OCI-LY7 (cell line): ENCODE data around the gene PCAT6. TPM values are rescaled to one million over a fixed set of nuclear protein-coding genes. Genes with fewer than 3 reads are reported as not detected.

Source experiments
- BruUV-seq: library from RNA; stranded (reverse); fragments of 400-500 nt; replicated peaks from 2 replicates; lab custom pipeline; 2021; lab: Mats Ljungman, UMichigan
- CTCF ChIA-PET: fragments of 300-600 bp; sonication (Branson Sonifier 250); formaldehyde crosslinking; loops from one replicate; lab custom pipeline; 2022; ENCODE audit warnings: antibody characterized with exemption; ENCODE audit not compliant: unreplicated experiment; lab: Charles Lee
- POLR2A ChIA-PET: fragments of 300-600 bp; sonication (Branson Sonifier 250); formaldehyde crosslinking; loops from one replicate; lab custom pipeline; 2022; ENCODE audit warnings: antibody characterized with exemption; lab: Charles Lee
- DNase-seq: peaks from one replicate; pipeline ENCODE4 v3.0.0-alpha.2; 2015; ENCODE audit warnings: low spot score
- H2AFZ ChIP-seq: fragments of 200-600 bp; sonication (generic), shearing (Covaris generic); 2 replicates; pipeline ENCODE4 v1.6.1; 2014; ENCODE audit warnings: mild to moderate bottlenecking, antibody characterized with exemption, low read length, moderate library complexity
- H3K27ac ChIP-seq: fragments of 200-600 bp; sonication (generic); 2 replicates; pipeline ENCODE4 v1.5.1; 2014; ENCODE audit warnings: mixed run types, low read depth, mild to moderate bottlenecking, moderate library complexity, low read length, inconsistent platforms; ENCODE audit not compliant: poor library complexity, severe bottlenecking
- H3K36me3 ChIP-seq: fragments of 200-600 bp; sonication (generic); 2 replicates; pipeline ENCODE4 v1.6.1; 2014; ENCODE audit warnings: mild to moderate bottlenecking, antibody characterized with exemption, low read length, moderate library complexity, mixed read lengths; ENCODE audit not compliant: insufficient read depth
- H3K4me1 ChIP-seq: fragments of 200-600 bp; sonication (generic); 2 replicates; pipeline ENCODE4 v1.5.1; 2014; ENCODE audit warnings: mild to moderate bottlenecking, low read length; ENCODE audit not compliant: insufficient read depth, poor library complexity, severe bottlenecking
- H3K4me2 ChIP-seq: fragments of 200-600 bp; sonication (generic); 2 replicates; pipeline ENCODE4 v1.6.1; 2014; ENCODE audit warnings: mild to moderate bottlenecking, low read length
- H3K4me3 ChIP-seq: fragments of 200-600 bp; sonication (generic); 2 replicates; pipeline ENCODE4 v1.5.1; 2014; ENCODE audit warnings: mild to moderate bottlenecking, low read depth, low read length; ENCODE audit not compliant: poor library complexity, severe bottlenecking
- H3K79me2 ChIP-seq: fragments of 200-600 bp; sonication (generic); 2 replicates; pipeline ENCODE4 v1.6.1; 2016; ENCODE audit warnings: low read depth, mild to moderate bottlenecking, low read length, moderate library complexity, mixed read lengths; ENCODE audit not compliant: insufficient read depth
- H3K9me2 ChIP-seq: fragments of 200-600 bp; sonication (generic); 2 replicates; pipeline ENCODE4 v1.6.1; 2016; ENCODE audit warnings: mild to moderate bottlenecking, low read length, mixed read lengths; ENCODE audit not compliant: insufficient read depth
- H3K9me3 ChIP-seq: fragments of 200-600 bp; sonication (generic); 2 replicates; pipeline ENCODE4 v1.6.1; 2014; ENCODE audit warnings: mild to moderate bottlenecking, mixed run types, low read length, mixed read lengths
- H4K20me1 ChIP-seq: fragments of 200-600 bp; sonication (generic); 2 replicates; pipeline ENCODE4 v1.6.1; 2014; ENCODE audit warnings: mild to moderate bottlenecking, antibody characterized with exemption, low read length, moderate library complexity, mixed read lengths; ENCODE audit not compliant: insufficient read depth
- CTCF ChIP-seq: fragments of 200-600 bp; sonication (generic); conservative IDR thresholded peaks from 2 replicates; pipeline ENCODE4 v1.5.1; 2014; ENCODE audit warnings: mild to moderate bottlenecking, antibody characterized with exemption, low read length, moderate library complexity, mixed read lengths
- EZH2phosphoT487 ChIP-seq: fragments of 200-600 bp; sonication (generic); IDR thresholded peaks from 2 replicates; pipeline ENCODE4 v1.6.1; 2018; ENCODE audit warnings: low read depth, borderline replicate concordance, mild to moderate bottlenecking, mixed run types, antibody characterized with exemption, low read length, moderate library complexity, mixed read lengths
- intact Hi-C: fragments of 100-400 bp; cut with micrococcal nuclease; formaldehyde crosslinking; loops from one replicate; pipeline ENCODE4 v1.10.0; 2022; ENCODE audit not compliant: unreplicated experiment
- small RNA-seq: library from RNA; depleted of rRNA; stranded (forward); fragments of <200 nt; gene quantifications from one replicate; pipeline ENCODE3, GENCODE V24; 2014
- total RNA-seq, 2 experiments: library from RNA; depleted of rRNA in 1 of 2; stranded (reverse); fragments of >200 nt in 1 of 2; shearing (Covaris generic) in 1 of 2; gene quantifications; 2 replicates each; pipeline ENCODE4 v1.2.3, GENCODE V29; 2014 to 2022

PCAT6 gene
- total RNA-seq, 2 experiments from 2014 or later = not detected

- intact Hi-C loops = no loop called here
- no peaks in the 10 kb centered on the region for H3K79me2 ChIP-seq
- H3K9me2 ChIP-seq = no peaks in the 10 kb centered on the region
- H3K27ac ChIP-seq = no peak overlapping the region
- ChIA-PET CTCF (no interaction called here), POLR2A (no interaction called here)
- H2AFZ ChIP-seq = no peak overlapping the region
- H3K4me2 ChIP-seq = no peak overlapping the region
- H3K9me3 ChIP-seq = no peaks in the 10 kb centered on the region
- no TSS peak for BruUV-seq
- H3K4me3 ChIP-seq = no peak overlapping the region
- H3K4me1 ChIP-seq = no peaks in the 10 kb centered on the region
- no peak for DNase-seq
- no peaks in the 10 kb centered on the region for H3K36me3 ChIP-seq
- H4K20me1 ChIP-seq = no peaks in the 10 kb centered on the region
- TF ChIP-seq CTCF (no peak), EZH2phosphoT487 (no peak)
Measured at GRCh38 chr1:202860744-202861419, 50.1 kb downstream of the PCAT6 start.

Small RNAs within 50 kb of the gene (small RNA-seq; reads per million reads assigned to genes)
- gene AC098934.3 = not detected

Other genes with a start within 250 kb of the PCAT6 start
- not detected in 2 replicates for gene SYT2, start 100.5 kb upstream of the PCAT6 start, total RNA-seq (2014; rRNA removed; shearing (Covaris generic))
- gene SYT2, start 100.5 kb upstream of the PCAT6 start, total RNA-seq (2022) = not detected in 2 replicates
- gene KDM5B, start 2.5 kb upstream of the PCAT6 start, total RNA-seq (2014; rRNA removed; shearing (Covaris generic)) = not detected in 2 replicates
- gene KDM5B, start 2.5 kb upstream of the PCAT6 start, total RNA-seq (2022) = not detected in 2 replicates
- gene RABIF, start 78.2 kb downstream of the PCAT6 start, total RNA-seq (2014; rRNA removed; shearing (Covaris generic)) = 5.2 and 7.8 TPM in 2 replicates
- 7.8 and 8.8 TPM in 2 replicates for gene RABIF, start 78.2 kb downstream of the PCAT6 start, total RNA-seq (2022)
- gene KLHL12, start 116.3 kb downstream of the PCAT6 start, total RNA-seq (2014; rRNA removed; shearing (Covaris generic)) = 33.9 and 35.7 TPM in 2 replicates
- 46.2 and 46.5 TPM in 2 replicates for gene KLHL12, start 116.3 kb downstream of the PCAT6 start, total RNA-seq (2022)
- 49.4 and 55.2 TPM in 2 replicates for gene ADIPOR1, start 147.4 kb downstream of the PCAT6 start, total RNA-seq (2014; rRNA removed; shearing (Covaris generic))
- 55.0 and 57.4 TPM in 2 replicates for gene ADIPOR1, start 147.4 kb downstream of the PCAT6 start, total RNA-seq (2022)
- gene CYB5R1, start 156.3 kb downstream of the PCAT6 start, total RNA-seq (2014; rRNA removed; shearing (Covaris generic)) = 12.8 and 14.5 TPM in 2 replicates
- gene CYB5R1, start 156.3 kb downstream of the PCAT6 start, total RNA-seq (2022) = 19.3 and 22.2 TPM in 2 replicates
- 92.4 and 99.3 TPM in 2 replicates for gene TMEM183A, start 196.4 kb downstream of the PCAT6 start, total RNA-seq (2014; rRNA removed; shearing (Covaris generic))
- gene TMEM183A, start 196.4 kb downstream of the PCAT6 start, total RNA-seq (2022) = 75.5 and 83.9 TPM in 2 replicates
- gene PPFIA4, start 215.5 kb downstream of the PCAT6 start, total RNA-seq (2014; rRNA removed; shearing (Covaris generic)) = 0.03 and 0.93 TPM in 2 replicates
- 0.55 and 2.7 TPM in 2 replicates for gene PPFIA4, start 215.5 kb downstream of the PCAT6 start, total RNA-seq (2022)